ENCODE data around the gene TNS3. TPM values are rescaled to one million over a fixed set of nuclear protein-coding genes. Genes with fewer than 3 reads are reported as not detected.
"Not testable (repeated sequence)": the region's sequence is repeated elsewhere in the genome, so short reads cannot be mapped to it uniquely, and the experiment has no call there.

Gene TNS3
- total and polyA plus RNA-seq, 2 experiments from 2014 or later, result 2.7 to 5.7 TPM

GRCh38 chr7:47264021-47264651 lies 317.8 kb downstream of the TNS3 start:
- Histone ChIP-seq H3K27ac (no peak overlapping the region), H3K4me3 (no peak overlapping the region)

GRCh38 chr7:47262881-47263280 lies 319.0 kb downstream of the TNS3 start:
- H3K9me3 ChIP-seq (ENCODE audit: low read depth), result no peaks in the 10 kb centered on the region
- TF ChIP-seq CTCF (IDR thresholded peaks at IDR 0.05; ENCODE audit: low read depth, low read length), result no peak
- no peaks in the 10 kb centered on the region for H3K36me3 ChIP-seq
- H3K4me3 ChIP-seq, result no peak overlapping the region
- H3K27me3 ChIP-seq, result no peaks in the 10 kb centered on the region
- H3K4me1 ChIP-seq (ENCODE audit: low read depth), result no peaks in the 10 kb centered on the region
- no peak overlapping the region for H3K27ac ChIP-seq
- DNase-seq (ENCODE audit: low read depth in 1 of 2, low spot score in 1 of 2), result no peak

More at GRCh38 chr7:47264021-47264651, 317.8 kb downstream of the TNS3 start:
- no peaks in the 10 kb centered on the region for H3K27me3 ChIP-seq
- no peak for TF ChIP-seq CTCF (IDR thresholded peaks at IDR 0.05; ENCODE audit: low read depth, low read length)
- no peaks in the 10 kb centered on the region for H3K4me1 ChIP-seq (ENCODE audit: low read depth)
- H3K36me3 ChIP-seq, result no peaks in the 10 kb centered on the region
- DNase-seq (ENCODE audit: low read depth in 1 of 2, low spot score in 1 of 2), result no peak
- no peaks in the 10 kb centered on the region for H3K9me3 ChIP-seq (ENCODE audit: low read depth)

GRCh38 chr7:47262160-47262559 lies 319.8 kb downstream of the TNS3 start:
- H3K36me3 ChIP-seq; H3K4me1 ChIP-seq (ENCODE audit: low read depth); H3K27ac ChIP-seq; H3K9me3 ChIP-seq (ENCODE audit: low read depth); H3K4me3 ChIP-seq; DNase-seq (ENCODE audit: low read depth in 1 of 2, low spot score in 1 of 2); H3K27me3 ChIP-seq: not testable (repeated sequence)

GRCh38 chr7:47260270-47260669 lies 321.6 kb downstream of the TNS3 start:
- TF ChIP-seq CTCF (IDR thresholded peaks at IDR 0.05; ENCODE audit: low read depth, low read length), result no peak

GRCh38 chr7:47259682-47260081 lies 322.2 kb downstream of the TNS3 start:
- TF ChIP-seq CTCF (IDR thresholded peaks at IDR 0.05; ENCODE audit: low read depth, low read length), result no peak
- no peak overlapping the region for H3K27ac ChIP-seq
- H3K27me3 ChIP-seq, result no peaks in the 10 kb centered on the region
- H3K4me1 ChIP-seq (ENCODE audit: low read depth), result no peaks in the 10 kb centered on the region
- H3K36me3 ChIP-seq, result no peaks in the 10 kb centered on the region
- DNase-seq (ENCODE audit: low read depth in 1 of 2, low spot score in 1 of 2), result no peak
- H3K4me3 ChIP-seq, result no peak overlapping the region
- H3K9me3 ChIP-seq (ENCODE audit: low read depth), result no peaks in the 10 kb centered on the region

More at GRCh38 chr7:47260270-47260669, 321.6 kb downstream of the TNS3 start:
- no peaks in the 10 kb centered on the region for H3K36me3 ChIP-seq
- no peak for DNase-seq (ENCODE audit: low read depth in 1 of 2, low spot score in 1 of 2)
- no peaks in the 10 kb centered on the region for H3K9me3 ChIP-seq (ENCODE audit: low read depth)
- no peak overlapping the region for H3K27ac ChIP-seq
- no peak overlapping the region for H3K4me3 ChIP-seq
- no peaks in the 10 kb centered on the region for H3K4me1 ChIP-seq (ENCODE audit: low read depth)
- no peaks in the 10 kb centered on the region for H3K27me3 ChIP-seq

- Histone ChIP-seq H3K27ac (no peak overlapping the region), H3K27me3 (no peaks in the 10 kb centered on the region), H3K9me3 (ENCODE audit: low read depth) (no peaks in the 10 kb centered on the region), H3K4me3 (no peak overlapping the region), H3K4me1 (ENCODE audit: low read depth) (no peaks in the 10 kb centered on the region), H3K36me3 (no peaks in the 10 kb centered on the region)
- no peak for TF ChIP-seq CTCF (IDR thresholded peaks at IDR 0.05; ENCODE audit: low read depth, low read length)
- DNase-seq (ENCODE audit: low read depth in 1 of 2, low spot score in 1 of 2), result no peak
Observed at GRCh38 chr7:47258798-47259197, 323.1 kb downstream of the TNS3 start.

Data from cardiac muscle cell (in vitro differentiated cells and primary cell).